HG02623 (cell line): ENCODE measurements around the gene MASP1.

Source experiments
- ATAC-seq: cut with Tn5 transposase; IDR thresholded peaks from one replicate; pipeline ENCODE4 v1.9.1; 2021; ENCODE audit warnings: moderate library complexity; ENCODE audit not compliant: unreplicated experiment

The MASP1 gene

GRCh38 chr3:187196573-187197334 lies 94.8 kb downstream of the MASP1 start:
- no peak for ATAC-seq

GRCh38 chr3:187193181-187193580 lies 98.4 kb downstream of the MASP1 start:
- ATAC-seq: no peak

GRCh38 chr3:187191271-187191670 lies 100.3 kb downstream of the MASP1 start:
- ATAC-seq: no peak

GRCh38 chr3:187188931-187189330 lies 102.6 kb downstream of the MASP1 start:
- ATAC-seq: no peak

- ATAC-seq: no peak
Measured at GRCh38 chr3:187186801-187187421, 104.6 kb downstream of the MASP1 start.

- ATAC-seq: no peak
Measured at GRCh38 chr3:187186375-187186774, 105.2 kb downstream of the MASP1 start.

GRCh38 chr3:187185759-187186158 lies 105.8 kb downstream of the MASP1 start:
- no peak for ATAC-seq
